K562 (cell line): Measurements from ENCODE around the gene SNRPD2. TPM values are rescaled to one million over a fixed set of nuclear protein-coding genes. Genes with fewer than 3 reads are reported as not detected.
A peak's percentile ranks its signal among the peaks of the same experiment; 100 is the strongest.

Experiments used
- ATAC-seq: fragments of 200-7000 bp; cut with Tn5 transposase; 3 replicates; pipeline ENCODE4 v1.9.1; 2020; ENCODE audit warnings: moderate library complexity
- BruUV-seq: library from RNA; stranded (reverse); fragments of 400-500 nt; replicated peaks from 2 replicates; lab custom pipeline; 2021; lab: Mats Ljungman, UMichigan
- CTCF ChIA-PET: fragments of 300-600 bp; formaldehyde crosslinking; extraction: SDS; loops from one replicate; lab custom pipeline; 2021; ENCODE audit warnings: low intra/inter-chr PET ratio; lab: Yijun Ruan, JAX
- POLR2A ChIA-PET: fragments of 300-600, 350-650 bp; sonication (Branson Sonifier 250); formaldehyde crosslinking; extraction: SDS; loops from one replicate; lab custom pipeline; 2021; ENCODE audit warnings: antibody characterized with exemption, inconsistent platforms; lab: Yijun Ruan, JAX
- DNase-seq, 4 experiments: peaks; one replicate each; pipeline versions ENCODE4 v3.0.0 to v3.0.0-alpha.2; 2011 to 2018; ENCODE audit warnings: low spot score in 3 of 4, mixed read lengths in 3 of 4; ENCODE audit errors: extremely low read depth in 1 of 4
- FAIRE-seq: peaks from 2 replicates; lab custom pipeline; 2011; peaks lifted over from hg19 to GRCh38; lab: Jason Lieb, UNC
- H2AFZ ChIP-seq: 2 replicates; pipeline ENCODE4 v1.6.0; 2011; ENCODE audit warnings: low read depth, low read length, control low read depth, inconsistent platforms
- H3K27ac ChIP-seq: fragments of 200-600 bp; 3 replicates; pipeline ENCODE4 v1.8.0; 2011; ENCODE audit warnings: low read depth, mild to moderate bottlenecking, control low read depth, inconsistent platforms, low read length, moderate library complexity, mixed read lengths; ENCODE audit errors: extremely low read depth
- H3K27me3 ChIP-seq, 2 experiments: fragments of 300-600 bp in 1 of 2; 2 replicates in 1 of 2; 3 replicates in 1 of 2; pipeline versions ENCODE4 v1.6.0 to v1.8.0; 2011; ENCODE audit warnings: inconsistent platforms in 2 of 2, low read length in 2 of 2, mild to moderate bottlenecking in 1 of 2, mixed read lengths in 1 of 2, moderate library complexity in 1 of 2; ENCODE audit not compliant: control insufficient read depth in 2 of 2, insufficient read depth in 2 of 2
- H3K36me3 ChIP-seq: fragments of 300-600 bp; 3 replicates; pipeline ENCODE4 v1.8.0; 2011; ENCODE audit warnings: mild to moderate bottlenecking, low read length, inconsistent platforms; ENCODE audit not compliant: control insufficient read depth, insufficient read depth
- H3K4me1 ChIP-seq, 2 experiments: fragments of 200-600 bp in 1 of 2; replicated peaks in 1 of 2; 2 replicates in 1 of 2; 3 replicates in 1 of 2; pipeline versions ENCODE4 v1.5.1 to v1.8.0; 2011; ENCODE audit warnings: inconsistent platforms in 2 of 2, low read length in 2 of 2, mild to moderate bottlenecking in 1 of 2, mixed read lengths in 1 of 2, moderate library complexity in 1 of 2; ENCODE audit not compliant: control insufficient read depth in 2 of 2, insufficient read depth in 2 of 2
- H3K4me2 ChIP-seq: 2 replicates; pipeline ENCODE4 v1.6.1; 2011; ENCODE audit warnings: low read length, control low read depth, inconsistent platforms, mixed read lengths; ENCODE audit not compliant: insufficient read depth
- H3K4me3 ChIP-seq: fragments of 200-600 bp; sonication (generic), shearing (Covaris generic); 2 replicates; pipeline ENCODE4 v1.5.1; 2016; ENCODE audit warnings: control low read depth, inconsistent platforms
- H3K79me2 ChIP-seq: fragments of 200-600 bp; 3 replicates; pipeline ENCODE4 v1.8.0; 2011; ENCODE audit warnings: low read length, inconsistent platforms; ENCODE audit not compliant: control insufficient read depth, insufficient read depth
- H3K9ac ChIP-seq, 2 experiments: 2 replicates each; pipeline versions ENCODE4 v1.6.0 to v1.6.1; 2011; ENCODE audit warnings: low read depth in 2 of 2, low read length in 2 of 2, control low read depth in 1 of 2, inconsistent platforms in 1 of 2, mild to moderate bottlenecking in 1 of 2, mixed read lengths in 1 of 2; ENCODE audit not compliant: insufficient read depth in 1 of 2
- H3K9me1 ChIP-seq: one replicate; pipeline ENCODE4 v1.6.0; 2011; ENCODE audit warnings: inconsistent platforms, mild to moderate bottlenecking, low read length, moderate library complexity; ENCODE audit not compliant: control insufficient read depth, insufficient read depth
- H3K9me3 ChIP-seq: replicated peaks from 2 replicates; pipeline ENCODE4 v1.5.1; 2011; ENCODE audit warnings: low read depth, low read length, inconsistent platforms; ENCODE audit not compliant: control insufficient read depth, insufficient read depth
- H4K20me1 ChIP-seq: replicated peaks from 2 replicates; pipeline ENCODE4 v1.6.1; 2011; ENCODE audit warnings: low read length, inconsistent platforms, mixed read lengths; ENCODE audit not compliant: control insufficient read depth, insufficient read depth
- ARID1B ChIP-seq: fragments of 450-650 bp; IDR thresholded peaks from 2 replicates; pipeline ENCODE4 v1.6.1; 2016; ENCODE audit warnings: antibody characterized with exemption, mild to moderate bottlenecking, inconsistent platforms
- IRF9 ChIP-seq: fragments of 450-650 bp; IDR thresholded peaks from 2 replicates; pipeline ENCODE4 v1.6.1; 2016; ENCODE audit warnings: missing biosample characterization, missing genetic modification characterization
- KDM2B ChIP-seq: fragments of 250-450 bp; sonication (Bioruptor Pico); IDR thresholded peaks from 2 replicates; pipeline ENCODE4 v1.8.0; 2021; ENCODE audit warnings: mild to moderate bottlenecking, moderate library complexity
- KDM4B ChIP-seq, 2 experiments: fragments of 450-650 bp in 1 of 2; sonication (generic) in 1 of 2; IDR thresholded peaks; 2 replicates each; pipeline ENCODE4 v1.6.1; 2016 to 2017; ENCODE audit warnings: borderline replicate concordance in 2 of 2, antibody characterized with exemption in 1 of 2, low read depth in 1 of 2, mild to moderate bottlenecking in 1 of 2
- MLLT1 ChIP-seq, 2 experiments: fragments of 450-650 bp; IDR thresholded peaks; 2 replicates each; pipeline ENCODE4 v1.6.1; 2016
- PBX2 ChIP-seq, 2 experiments: IDR thresholded peaks in 1 of 2; conservative IDR thresholded peaks in 1 of 2; 2 replicates each; pipeline ENCODE4 v1.6.1; 2016; ENCODE audit warnings: low read depth in 2 of 2, mild to moderate bottlenecking in 1 of 2, missing compliant biosample characterization in 1 of 2, missing genetic modification characterization in 1 of 2, moderate library complexity in 1 of 2
- PHF20 ChIP-seq: fragments of 450-650 bp; IDR thresholded peaks from 2 replicates; pipeline ENCODE4 v1.6.1; 2018; ENCODE audit not compliant: partially characterized antibody
- SNAPC5 ChIP-seq: fragments of 250-450 bp; sonication (Bioruptor Pico); IDR thresholded peaks from 2 replicates; pipeline ENCODE4 v1.8.0; 2021; ENCODE audit warnings: moderate library complexity, mild to moderate bottlenecking, inconsistent platforms
- SNRNP70 ChIP-seq: fragments of 200-400 bp; formaldehyde crosslinking; optimal IDR thresholded peaks from 2 replicates; pipeline ENCODE3; 2017; ENCODE audit warnings: low read depth, low read length
- ZBTB34 ChIP-seq: fragments of 250-450 bp; sonication (Bioruptor Pico); IDR thresholded peaks from 2 replicates; pipeline ENCODE4 v1.8.0; 2021; ENCODE audit warnings: mild to moderate bottlenecking, moderate library complexity
- ZFX ChIP-seq: sonication (generic); formaldehyde crosslinking; IDR thresholded peaks from 2 replicates; pipeline ENCODE4 v1.8.0; 2022; ENCODE audit warnings: mild to moderate bottlenecking, missing genetic modification reagents, moderate library complexity
- ZNF282 ChIP-seq: sonication (generic); formaldehyde crosslinking; IDR thresholded peaks from 2 replicates; pipeline ENCODE4 v1.8.1; 2023; ENCODE audit warnings: missing genetic modification reagents
- ZNF780A ChIP-seq: fragments of 250-450 bp; sonication (Bioruptor Pico); IDR thresholded peaks from 2 replicates; pipeline ENCODE4 v1.5.0; 2021; ENCODE audit warnings: mild to moderate bottlenecking
- ZZZ3 ChIP-seq: fragments of 450-650 bp; IDR thresholded peaks from 2 replicates; pipeline ENCODE4 v1.6.1; 2016; ENCODE audit warnings: antibody characterized with exemption, mild to moderate bottlenecking, moderate library complexity
- WGBS: fragments of 100-300 bp; shearing (Covaris generic); methylation state at CpG from one replicate; pipeline ENCODE4 v1.1.6; 2016; ENCODE audit warnings: low coverage, mixed read lengths; ENCODE audit not compliant: insufficient coverage; ENCODE audit errors: missing lambda C conversion rate; 5-methylcytosine and 5-hydroxymethylcytosine counted together
- in situ Hi-C: fragments of 300-500 bp; cut with MboI; formaldehyde crosslinking; loops from 4 replicates; pipeline ENCODE4 v1.15.0; 2018; ENCODE audit warnings: inconsistent platforms, mixed read lengths
- intact Hi-C: fragments of 100-400 bp; cut with micrococcal nuclease; formaldehyde crosslinking; loops from 2 replicates; pipeline ENCODE4 v1.14.2; 2022
- polyA plus RNA-seq, 8 experiments: library from polyadenylated mRNA; depleted of rRNA in 4 of 8; stranded (reverse) in 5 of 8; unstranded in 3 of 8; fragments of >200 nt; fragmentation: Nextera tagmentation in 2 of 8; fragmentation: Illumina TruSeq in 1 of 8; extraction: Ambion mirVana in 2 of 8; extraction: Trizol in 1 of 8; gene quantifications; 2 replicates each; pipeline versions ENCODE4 v1.2.1 to v1.2.3, GENCODE V29; 2011 to 2014; ENCODE audit warnings: inconsistent platforms in 1 of 8, missing spikeins in 1 of 8
- total RNA-seq, 7 experiments: library from RNA; depleted of rRNA in 6 of 7; stranded (reverse); fragments of >200 nt in 6 of 7; fragmentation: Illumina TruSeq in 2 of 7; extraction: Trizol in 2 of 7; gene quantifications; 2 replicates each; pipeline versions ENCODE4 v1.2.1 to v1.2.3, GENCODE V29; 2011 to 2021; ENCODE audit warnings: low replicate concordance in 1 of 7

The SNRPD2 gene
- total and polyA plus RNA-seq, 9 of the 15 experiments (the other 6 are each of a cell fraction or from before 2014, with no cell fraction given): 728 to 4,411 (median 1,029) TPM

GRCh38 chr19:45681391-45682015 lies 10.2 kb downstream of the SNRPD2 start:
- WGBS: 7% methylated on average over 50 of the region's 51 CpGs
- ATAC-seq: peak; percentile 94
- H3K27ac ChIP-seq: peak overlapping the region; percentile 32; the same call in 1 of the 3 replicates
- H3K27me3 ChIP-seq: no peaks in the 10 kb centered on the region
- DNase-seq: peak; percentile 78 to 89 (median 83)
- peaks cover 3 to 24% of the 10 kb centered on the region in 2 experiments; a peak in 2 of 5 replicates for H3K4me1 ChIP-seq
- H3K36me3 ChIP-seq: peaks cover 58% of the 10 kb centered on the region; the same call in 2 of the 3 replicates
- H3K9ac ChIP-seq: peak overlapping the region; percentile 26 to 84; a peak in 3 of 4 replicates
- H2AFZ ChIP-seq: peak overlapping the region; percentile 57
- no peaks in the 10 kb centered on the region for H3K9me3 ChIP-seq
- 0 out of 2 replicates have a peak, but pooled peaks cover 4% of the 10 kb centered on the region for H4K20me1 ChIP-seq
- peak; percentile 83 for FAIRE-seq
- no peaks in the 10 kb centered on the region for H3K79me2 ChIP-seq
- ChIA-PET POLR2A (interaction anchor here (1.1 to 2.7 kb wide), 5 partner anchors 11 to 65 kb away, joined by 3 to 10 read pairs (median 6); partner anchors contain the start of genes QPCTL and SNRPD2), CTCF (interaction anchor here (0.7 to 1.3 kb wide), 2 partner anchors 12 to 13 kb away, joined by 3 read pairs; partner anchors contain the start of gene GIPR)
- intact Hi-C loops: loop anchor here (2.0 kb wide), 2 partner anchors 39 to 91 kb away; no protein-coding TSS in a partner anchor
- peak overlapping the region; percentile 20 for H3K4me3 ChIP-seq
- in situ Hi-C loops: loop anchor here (5.0 kb wide), 1 partner anchor 84 kb away; no protein-coding TSS in a partner anchor
- H3K4me2 ChIP-seq: peak overlapping the region; percentile 55
- BruUV-seq: no TSS peak
- H3K9me1 ChIP-seq: peaks cover 4% of the 10 kb centered on the region
- TF ChIP-seq MLLT1 (IDR thresholded peaks at IDR 0.05): peak in 1 of 2 experiments; percentile 68; a peak in 1 of 4 replicates
- TF ChIP-seq KDM2B (CRISPR knock-in tag): no peak
- TF ChIP-seq ZNF780A (CRISPR knock-in tag): no peak
- TF ChIP-seq ZFX (CRISPR knock-in tag): peak; percentile 52
- TF ChIP-seq KDM4B (IDR thresholded peaks at IDR 0.05; ENCODE audit: borderline replicate concordance in 2 of 2, low read depth in 1 of 2): no peak
- no peak for TF ChIP-seq ZBTB34
- TF ChIP-seq ARID1B: peak; percentile 45
- TF ChIP-seq IRF9 (tag): no peak
- no peak for TF ChIP-seq PHF20
- TF ChIP-seq ZZZ3: no peak
- TF ChIP-seq SNAPC5 (CRISPR knock-in tag): no peak
- TF ChIP-seq SNRNP70: no peak
- TF ChIP-seq ZNF282 (CRISPR knock-in tag): no peak
- TF ChIP-seq PBX2 (CRISPR knock-in tag; IDR thresholded peaks at IDR 0.05; ENCODE audit: low read depth): no peak
- no peak for TF ChIP-seq PBX2 (tag; conservative IDR thresholded peaks at IDR 0.05; ENCODE audit: low read depth)
